Breast epithelium (tissue), 4 donors: ENCODE measurements around the gene ATXN1. TPM values are rescaled to one million over a fixed set of nuclear protein-coding genes. Genes with fewer than 3 reads are reported as not detected.

Experiments
- DNase-seq, 2 donors: peaks; one replicate each; pipeline ENCODE4 v3.0.0-alpha.2; 2019; ENCODE audit warnings: low spot score in 2 of 2
- H3K27ac ChIP-seq, 2 donors: fragments of 200-600 bp; sonication (generic) in 1 of 2; one replicate each; pipeline ENCODE4 v1.5.1; 2016 to 2019; ENCODE audit warnings: mild to moderate bottlenecking in 1 of 2
- H3K27me3 ChIP-seq, 2 donors: fragments of 200-600 bp; sonication (generic) in 1 of 2; one replicate each; pipeline versions ENCODE4 v1.5.1 to v1.6.0; 2017 to 2019; ENCODE audit warnings: control low read depth in 1 of 2, mild to moderate bottlenecking in 1 of 2
- H3K36me3 ChIP-seq: fragments of 200-600 bp; one replicate; pipeline ENCODE4 v1.5.1; 2019
- H3K4me1 ChIP-seq, 2 donors: fragments of 200-600 bp; sonication (generic); one replicate each; pipeline ENCODE4 v1.5.1; 2016 to 2019; ENCODE audit warnings: control low read depth in 1 of 2
- H3K4me3 ChIP-seq, 3 donors: fragments of 200-600 bp; sonication (generic); 1 replicate in 2 of 3; 2 replicates in 1 of 3; pipeline ENCODE4 v1.5.1; 2016 to 2019; ENCODE audit warnings: mild to moderate bottlenecking in 3 of 3, moderate library complexity in 2 of 3
- H3K9me3 ChIP-seq, 2 donors: fragments of 200-600 bp; sonication (generic) in 1 of 2; one replicate each; pipeline ENCODE4 v1.5.1; 2016 to 2019; ENCODE audit warnings: control low read depth in 1 of 2
- POLR2A ChIP-seq: fragments of 450-650 bp; IDR thresholded peaks from one replicate; pipeline ENCODE4 v1.6.1; 2016; ENCODE audit warnings: antibody characterized with exemption, mild to moderate bottlenecking, moderate library complexity
- POLR2AphosphoS5 ChIP-seq, 3 donors: sonication (generic); formaldehyde crosslinking; IDR thresholded peaks; one replicate each; pipeline ENCODE4 v1.6.1; 2017; ENCODE audit warnings: antibody characterized with exemption in 3 of 3
- intact Hi-C: fragments of 100-400 bp; cut with DNase I; formaldehyde crosslinking; loops from one replicate; pipeline ENCODE4 v1.15.1; 2023; ENCODE audit warnings: low total_unique reads
- total RNA-seq, 3 donors: library from RNA; depleted of rRNA; stranded (reverse); fragments of >200 nt; gene quantifications; one replicate each; pipeline ENCODE4 v1.1.0, GENCODE V29; 2016
- TF ChIP-seq, protein P1 (sequence below), 3 donors: fragments of 450-650 bp; IDR thresholded peaks; one replicate each; pipeline ENCODE4 v1.5.1; 2016 to 2017; ENCODE audit warnings: antibody characterized with exemption in 3 of 3, mild to moderate bottlenecking in 3 of 3, moderate library complexity in 3 of 3

ATXN1 gene
- total RNA-seq, 3 donors from 2014 or later = 26.7 to 63.2 (median 37.4) TPM

DNA sequence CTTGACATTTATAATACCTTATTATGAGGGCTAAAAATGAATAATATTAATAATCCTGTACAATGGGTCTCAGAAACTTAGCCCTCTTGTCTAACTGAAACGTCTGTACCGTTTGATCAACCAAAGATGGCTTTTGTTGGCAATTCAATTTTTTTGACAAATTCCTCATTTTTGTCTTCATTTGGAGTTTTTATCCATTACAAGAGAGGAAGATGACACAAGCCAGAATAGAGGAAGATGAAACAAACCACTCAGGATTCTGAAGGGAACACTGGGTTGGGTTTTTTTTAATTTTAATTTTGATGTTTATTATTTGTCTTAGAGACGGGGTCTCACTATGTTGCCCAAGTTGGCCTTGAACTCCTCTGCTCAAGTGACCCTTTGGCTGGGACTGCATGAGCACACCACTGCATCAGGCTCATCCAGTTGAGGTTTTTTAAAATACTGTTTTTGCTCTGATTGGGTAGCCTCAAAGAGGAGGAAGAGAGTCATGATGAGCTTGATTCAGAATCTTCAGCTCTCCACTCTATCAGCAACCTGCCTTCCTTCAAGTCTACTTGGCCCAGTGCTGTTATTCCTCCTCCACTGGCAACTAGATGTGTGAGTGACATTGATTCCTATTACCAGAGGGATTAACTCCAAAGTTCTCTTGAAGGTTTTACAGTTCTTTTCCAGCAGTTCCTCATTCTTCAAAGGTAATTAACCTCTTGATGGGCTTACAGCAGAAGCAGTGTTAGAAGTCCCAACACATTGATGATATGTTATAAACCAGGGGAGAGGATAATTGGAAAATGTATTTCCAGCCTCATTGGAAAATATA lies 71.3 kb downstream of the ATXN1 start:
- no peak for DNase-seq
- Histone ChIP-seq H3K4me3 (no peak overlapping the region), H3K27me3 (no peaks in the 10 kb centered on the region), H3K36me3 (no peaks in the 10 kb centered on the region), H3K4me1 (no peaks in the 10 kb centered on the region), H3K27ac (no peak overlapping the region), H3K9me3 (no peaks in the 10 kb centered on the region)
- intact Hi-C loops = no loop called here
- TF ChIP-seq POLR2A (no peak), POLR2AphosphoS5 (IDR thresholded peaks at IDR 0.05) (no peak)
- TF ChIP-seq, protein P1, sequence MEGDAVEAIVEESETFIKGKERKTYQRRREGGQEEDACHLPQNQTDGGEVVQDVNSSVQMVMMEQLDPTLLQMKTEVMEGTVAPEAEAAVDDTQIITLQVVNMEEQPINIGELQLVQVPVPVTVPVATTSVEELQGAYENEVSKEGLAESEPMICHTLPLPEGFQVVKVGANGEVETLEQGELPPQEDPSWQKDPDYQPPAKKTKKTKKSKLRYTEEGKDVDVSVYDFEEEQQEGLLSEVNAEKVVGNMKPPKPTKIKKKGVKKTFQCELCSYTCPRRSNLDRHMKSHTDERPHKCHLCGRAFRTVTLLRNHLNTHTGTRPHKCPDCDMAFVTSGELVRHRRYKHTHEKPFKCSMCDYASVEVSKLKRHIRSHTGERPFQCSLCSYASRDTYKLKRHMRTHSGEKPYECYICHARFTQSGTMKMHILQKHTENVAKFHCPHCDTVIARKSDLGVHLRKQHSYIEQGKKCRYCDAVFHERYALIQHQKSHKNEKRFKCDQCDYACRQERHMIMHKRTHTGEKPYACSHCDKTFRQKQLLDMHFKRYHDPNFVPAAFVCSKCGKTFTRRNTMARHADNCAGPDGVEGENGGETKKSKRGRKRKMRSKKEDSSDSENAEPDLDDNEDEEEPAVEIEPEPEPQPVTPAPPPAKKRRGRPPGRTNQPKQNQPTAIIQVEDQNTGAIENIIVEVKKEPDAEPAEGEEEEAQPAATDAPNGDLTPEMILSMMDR (IDR thresholded peaks at IDR 0.05) = no peak

DNA sequence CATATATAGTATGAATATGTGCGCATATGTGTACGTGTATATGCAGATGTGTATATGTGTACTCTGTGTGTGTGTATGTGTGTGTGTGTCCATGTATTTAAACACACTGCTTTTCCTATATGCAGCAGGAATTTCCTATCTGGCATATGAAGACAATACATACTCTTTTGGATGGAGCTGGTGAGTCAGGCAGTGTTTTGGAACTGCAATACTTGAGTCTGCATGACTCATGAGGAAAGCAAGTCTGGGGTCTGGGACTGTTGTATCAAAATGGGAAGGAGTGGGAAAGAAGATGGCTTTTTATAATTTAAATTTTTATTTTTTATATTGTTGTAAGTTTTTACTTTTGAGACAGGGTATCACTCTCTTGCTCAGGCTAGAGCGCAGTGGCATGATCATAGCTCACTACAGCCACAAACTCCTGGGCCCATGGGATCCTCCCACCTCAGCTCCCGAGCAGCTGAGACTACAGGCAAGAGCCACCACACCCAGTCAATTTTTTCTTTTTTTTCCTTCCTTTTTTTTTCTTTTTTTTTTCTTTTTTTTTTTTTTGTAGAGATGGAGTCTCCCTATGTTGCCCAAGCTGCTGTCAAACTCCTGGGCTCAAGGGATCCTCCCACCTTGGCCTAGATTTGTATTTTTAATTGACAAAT lies 72.2 kb downstream of the ATXN1 start:
- no peak for TF ChIP-seq POLR2AphosphoS5 (IDR thresholded peaks at IDR 0.05)
- TF ChIP-seq, protein P1 (IDR thresholded peaks at IDR 0.05) = no peak
- TF ChIP-seq POLR2A = no peak
- H3K27me3 ChIP-seq = no peaks in the 10 kb centered on the region
- intact Hi-C loops = no loop called here
- H3K4me1 ChIP-seq = no peaks in the 10 kb centered on the region
- H3K27ac ChIP-seq = no peak overlapping the region
- no peaks in the 10 kb centered on the region for H3K36me3 ChIP-seq
- no peaks in the 10 kb centered on the region for H3K9me3 ChIP-seq
- H3K4me3 ChIP-seq = no peak overlapping the region
- DNase-seq = no peak

DNA sequence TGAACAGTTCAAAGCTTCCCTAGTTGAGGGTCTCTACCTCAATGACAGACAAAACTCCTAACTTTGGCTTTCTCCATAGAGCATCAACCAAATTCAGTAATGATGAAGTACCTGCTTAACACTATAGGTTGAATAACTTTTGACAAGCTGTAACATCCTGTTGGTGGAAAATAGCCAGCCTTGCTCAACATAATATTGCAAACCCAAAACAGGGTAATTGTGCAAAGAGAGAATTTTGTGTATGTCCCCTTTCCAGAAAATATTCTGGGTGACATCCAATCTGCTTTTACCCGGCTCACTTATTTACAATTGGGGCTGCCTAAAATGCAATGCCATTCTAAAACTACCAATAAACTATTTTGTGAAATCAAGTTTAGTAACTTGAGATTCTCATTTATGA lies 72.8 kb downstream of the ATXN1 start:
- intact Hi-C loops = no loop called here
- Histone ChIP-seq H3K36me3 (no peaks in the 10 kb centered on the region), H3K4me3 (no peak overlapping the region), H3K27me3 (no peaks in the 10 kb centered on the region), H3K9me3 (no peaks in the 10 kb centered on the region), H3K27ac (no peak overlapping the region), H3K4me1 (no peaks in the 10 kb centered on the region)
- TF ChIP-seq POLR2AphosphoS5 (IDR thresholded peaks at IDR 0.05) (no peak), POLR2A (no peak)
- TF ChIP-seq, protein P1 (IDR thresholded peaks at IDR 0.05) = no peak
- DNase-seq = no peak

DNA sequence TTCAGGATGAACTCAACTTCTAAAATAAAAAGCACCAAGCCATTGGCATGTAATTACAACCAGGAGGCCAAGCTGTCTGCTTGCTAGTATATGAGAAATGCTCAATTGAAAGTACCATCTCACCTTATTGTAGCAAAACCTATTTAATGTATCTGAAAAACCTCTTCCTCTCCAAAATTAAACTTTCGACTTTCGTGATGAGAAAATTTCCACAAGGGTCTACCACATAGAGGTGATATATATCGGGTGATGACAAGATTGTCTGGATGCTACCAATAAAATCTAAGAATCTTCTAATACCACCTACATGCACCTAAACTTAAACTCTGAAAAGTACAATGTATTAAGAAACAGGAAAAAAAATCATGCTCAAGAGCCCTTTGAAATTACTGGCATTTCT lies 74.2 kb downstream of the ATXN1 start:
- no peaks in the 10 kb centered on the region for H3K27me3 ChIP-seq
- H3K9me3 ChIP-seq = no peaks in the 10 kb centered on the region
- DNase-seq = no peak
- H3K4me3 ChIP-seq = no peak overlapping the region
- intact Hi-C loops = no loop called here
- no peaks in the 10 kb centered on the region for H3K4me1 ChIP-seq
- no peaks in the 10 kb centered on the region for H3K36me3 ChIP-seq
- TF ChIP-seq POLR2A (no peak), POLR2AphosphoS5 (IDR thresholded peaks at IDR 0.05) (no peak)
- TF ChIP-seq, protein P1 (IDR thresholded peaks at IDR 0.05) = no peak
- no peak overlapping the region for H3K27ac ChIP-seq

DNA sequence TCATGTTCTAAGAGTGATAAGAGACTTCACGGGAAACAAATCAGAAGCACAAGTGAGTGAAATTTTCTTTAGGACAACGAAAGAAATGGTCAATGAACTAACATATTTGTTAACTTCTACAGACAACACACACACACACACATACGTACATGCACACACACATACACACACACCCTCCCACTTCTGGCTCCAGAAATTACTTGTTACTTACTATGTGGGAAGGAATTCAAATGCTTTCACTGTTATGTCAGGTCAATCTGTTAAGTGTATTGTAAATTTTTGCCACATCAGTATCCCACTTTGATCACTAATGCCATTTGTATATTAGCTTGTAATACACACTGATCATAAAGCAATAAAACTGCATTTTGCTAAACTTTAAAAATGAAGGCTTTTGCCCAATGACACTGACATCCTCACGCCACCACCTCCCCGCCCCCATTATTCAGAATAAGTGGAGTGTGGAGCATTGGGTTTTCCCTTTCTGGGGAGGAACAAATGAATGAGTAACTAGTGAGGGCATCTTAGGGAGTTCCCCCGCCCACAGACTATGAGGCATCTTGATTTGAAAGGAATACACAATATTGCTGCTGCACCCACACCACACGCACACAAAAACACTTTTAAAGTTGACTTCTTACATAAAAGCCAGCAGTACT lies 76.2 kb downstream of the ATXN1 start:
- DNase-seq = no peak
- H3K4me3 ChIP-seq = no peak overlapping the region

More for the DNA sequence above, 76.2 kb downstream of the ATXN1 start:
- Histone ChIP-seq H3K4me1 (no peaks in the 10 kb centered on the region), H3K27me3 (no peaks in the 10 kb centered on the region), H3K36me3 (no peaks in the 10 kb centered on the region), H3K9me3 (no peaks in the 10 kb centered on the region), H3K27ac (no peak overlapping the region)
- TF ChIP-seq POLR2A (no peak), POLR2AphosphoS5 (IDR thresholded peaks at IDR 0.05) (no peak)
- TF ChIP-seq, protein P1 (IDR thresholded peaks at IDR 0.05) = no peak
- intact Hi-C loops = no loop called here
